Subcutaneous adipose tissue (tissue), 4 donors: ENCODE data around the gene NEU2. TPM values are rescaled to one million over a fixed set of nuclear protein-coding genes. Genes with fewer than 3 reads are reported as not detected.

Experiments
- total RNA-seq, 4 donors: library from RNA; depleted of rRNA; stranded (reverse); fragments of >200 nt; gene quantifications; one replicate each; pipeline ENCODE4 v1.1.0, GENCODE V29; 2016
- TF ChIP-seq, protein P1 (sequence below): fragments of 450-650 bp; IDR thresholded peaks from one replicate; pipeline ENCODE4 v1.5.1; 2016; ENCODE audit warnings: low read depth, mild to moderate bottlenecking, control low read depth, antibody characterized with exemption, moderate library complexity

NEU2 gene
- total RNA-seq, 4 donors from 2014 or later = not detected

DNA sequence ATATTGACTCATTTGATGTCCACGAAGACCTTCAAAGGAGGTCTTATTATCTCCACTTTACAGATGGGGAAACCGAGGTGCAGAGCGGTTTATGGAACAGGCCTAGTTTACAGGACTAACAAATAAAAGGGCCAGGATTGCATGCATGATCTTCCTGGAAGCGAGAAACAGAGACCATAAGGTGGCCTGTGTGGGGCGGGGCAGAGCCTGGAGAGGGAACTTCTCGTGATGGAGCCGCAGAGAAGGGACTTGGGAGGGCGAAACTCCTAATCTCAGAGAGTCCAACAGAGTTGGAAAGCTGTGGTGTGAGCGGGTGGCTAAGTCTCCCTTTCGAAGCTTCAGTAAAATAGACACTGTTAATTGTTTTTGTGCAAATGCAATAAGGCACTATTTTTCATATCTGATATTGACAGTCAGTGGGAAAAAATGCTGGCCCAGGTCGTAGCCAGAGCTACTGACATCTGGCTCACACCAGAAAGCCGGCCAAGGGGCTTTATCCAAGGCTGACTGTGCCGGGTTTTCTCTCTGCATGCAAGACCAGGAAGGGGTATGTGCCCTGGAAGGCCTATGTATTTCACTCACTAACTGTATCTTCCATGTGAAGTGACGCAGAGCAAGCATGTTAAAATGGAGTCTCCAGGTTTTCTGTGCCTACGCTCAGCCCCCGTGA is 32.2 kb downstream of the NEU2 start:
- TF ChIP-seq, protein P1, sequence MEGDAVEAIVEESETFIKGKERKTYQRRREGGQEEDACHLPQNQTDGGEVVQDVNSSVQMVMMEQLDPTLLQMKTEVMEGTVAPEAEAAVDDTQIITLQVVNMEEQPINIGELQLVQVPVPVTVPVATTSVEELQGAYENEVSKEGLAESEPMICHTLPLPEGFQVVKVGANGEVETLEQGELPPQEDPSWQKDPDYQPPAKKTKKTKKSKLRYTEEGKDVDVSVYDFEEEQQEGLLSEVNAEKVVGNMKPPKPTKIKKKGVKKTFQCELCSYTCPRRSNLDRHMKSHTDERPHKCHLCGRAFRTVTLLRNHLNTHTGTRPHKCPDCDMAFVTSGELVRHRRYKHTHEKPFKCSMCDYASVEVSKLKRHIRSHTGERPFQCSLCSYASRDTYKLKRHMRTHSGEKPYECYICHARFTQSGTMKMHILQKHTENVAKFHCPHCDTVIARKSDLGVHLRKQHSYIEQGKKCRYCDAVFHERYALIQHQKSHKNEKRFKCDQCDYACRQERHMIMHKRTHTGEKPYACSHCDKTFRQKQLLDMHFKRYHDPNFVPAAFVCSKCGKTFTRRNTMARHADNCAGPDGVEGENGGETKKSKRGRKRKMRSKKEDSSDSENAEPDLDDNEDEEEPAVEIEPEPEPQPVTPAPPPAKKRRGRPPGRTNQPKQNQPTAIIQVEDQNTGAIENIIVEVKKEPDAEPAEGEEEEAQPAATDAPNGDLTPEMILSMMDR = no peak

DNA sequence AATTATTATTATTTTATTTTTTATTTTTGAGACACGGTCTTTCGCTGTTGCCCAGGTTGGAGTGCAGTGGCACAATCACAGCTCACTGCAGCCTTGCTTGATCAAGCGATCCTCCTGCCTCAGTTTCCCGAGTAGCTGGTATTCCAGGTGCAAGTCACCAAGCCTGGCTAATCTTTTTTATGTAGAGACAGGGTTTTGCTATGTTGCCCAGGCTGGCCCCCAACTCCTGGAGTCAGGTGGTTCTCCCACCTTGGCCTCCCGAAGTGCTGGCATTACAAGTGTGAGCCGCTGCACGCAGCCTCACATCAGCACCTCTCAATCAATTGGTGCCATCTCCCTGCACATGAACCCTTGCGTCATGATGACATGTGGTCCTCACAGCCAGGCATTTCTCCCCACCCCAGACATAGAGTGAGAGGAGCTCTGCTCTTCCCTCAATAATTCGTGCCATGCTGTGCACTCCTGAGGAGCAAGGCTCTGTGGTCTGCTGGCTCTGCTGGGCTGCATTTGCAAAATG is 33.5 kb downstream of the NEU2 start:
- TF ChIP-seq, protein P1 = no peak

DNA sequence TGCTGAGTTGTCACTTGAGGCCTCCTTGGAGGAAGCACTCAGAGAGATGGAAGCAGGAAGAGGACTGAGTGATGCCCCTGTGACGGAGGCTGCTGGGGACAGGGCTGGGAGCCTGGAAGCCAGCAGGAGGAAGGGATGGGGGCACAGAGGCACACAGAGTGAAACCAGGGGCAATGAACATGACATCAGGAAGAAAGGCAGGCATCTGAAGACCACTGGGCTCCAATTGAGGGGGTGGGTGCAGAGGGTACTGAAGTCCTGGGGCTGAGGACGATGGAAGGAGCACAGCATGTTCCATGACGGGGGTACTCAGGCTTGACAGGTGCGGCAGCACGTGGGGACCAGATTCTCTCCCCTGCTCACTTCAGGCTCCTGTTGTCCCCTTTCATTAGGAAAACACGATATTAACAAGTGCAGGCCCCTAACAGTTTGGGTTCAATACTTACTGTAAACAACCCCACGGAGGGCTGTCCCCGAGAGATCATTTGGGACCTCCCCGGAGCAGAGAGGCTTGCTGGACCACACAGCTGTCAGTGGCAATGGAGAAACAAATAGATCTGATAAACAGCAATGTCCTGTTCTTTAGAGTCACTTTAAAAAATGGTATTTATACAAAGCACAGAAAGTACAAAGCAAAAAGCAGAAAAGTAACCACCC is 36.4 kb downstream of the NEU2 start:
- TF ChIP-seq, protein P1 = no peak

DNA sequence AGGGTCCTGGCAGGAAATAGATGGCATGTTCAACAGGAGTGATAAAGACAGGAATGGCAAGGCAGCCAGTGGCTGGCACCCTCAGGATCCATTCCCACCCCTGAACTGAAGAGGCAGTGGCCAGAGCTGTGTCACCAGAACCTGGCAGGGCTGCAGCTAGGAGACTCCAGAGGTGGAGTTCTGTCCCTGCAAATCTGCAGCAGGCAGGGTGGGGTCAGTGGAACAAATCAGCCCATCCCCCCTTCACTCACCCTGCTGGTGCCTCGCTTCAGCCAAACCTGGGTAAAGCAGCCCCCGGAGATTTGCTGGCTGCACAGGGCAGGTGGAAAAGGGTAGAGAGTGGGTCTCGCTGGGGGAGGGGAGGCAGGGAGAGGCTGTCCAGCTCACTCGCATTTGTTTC is 40.4 kb downstream of the NEU2 start:
- TF ChIP-seq, protein P1 = no peak

DNA sequence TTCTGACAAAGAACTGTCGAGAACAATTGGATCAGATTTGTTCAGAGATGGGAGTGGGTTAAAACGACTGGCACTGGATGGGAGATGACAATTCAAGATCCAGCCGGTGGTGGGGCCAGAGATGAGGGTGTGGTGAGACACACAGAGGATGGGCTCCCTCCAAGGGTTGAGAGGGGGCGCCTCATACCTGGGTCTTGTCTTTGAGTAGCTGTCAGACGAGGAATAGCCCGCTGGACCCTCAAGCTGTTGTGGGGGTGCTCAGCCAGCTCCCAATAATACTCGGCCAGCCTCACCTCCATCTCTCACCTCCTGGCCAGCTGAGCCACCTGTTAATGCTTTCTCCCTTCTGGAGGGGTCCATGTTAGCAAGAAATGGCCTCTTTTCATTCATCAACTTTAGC is 41.6 kb downstream of the NEU2 start:
- TF ChIP-seq, protein P1 = no peak

DNA sequence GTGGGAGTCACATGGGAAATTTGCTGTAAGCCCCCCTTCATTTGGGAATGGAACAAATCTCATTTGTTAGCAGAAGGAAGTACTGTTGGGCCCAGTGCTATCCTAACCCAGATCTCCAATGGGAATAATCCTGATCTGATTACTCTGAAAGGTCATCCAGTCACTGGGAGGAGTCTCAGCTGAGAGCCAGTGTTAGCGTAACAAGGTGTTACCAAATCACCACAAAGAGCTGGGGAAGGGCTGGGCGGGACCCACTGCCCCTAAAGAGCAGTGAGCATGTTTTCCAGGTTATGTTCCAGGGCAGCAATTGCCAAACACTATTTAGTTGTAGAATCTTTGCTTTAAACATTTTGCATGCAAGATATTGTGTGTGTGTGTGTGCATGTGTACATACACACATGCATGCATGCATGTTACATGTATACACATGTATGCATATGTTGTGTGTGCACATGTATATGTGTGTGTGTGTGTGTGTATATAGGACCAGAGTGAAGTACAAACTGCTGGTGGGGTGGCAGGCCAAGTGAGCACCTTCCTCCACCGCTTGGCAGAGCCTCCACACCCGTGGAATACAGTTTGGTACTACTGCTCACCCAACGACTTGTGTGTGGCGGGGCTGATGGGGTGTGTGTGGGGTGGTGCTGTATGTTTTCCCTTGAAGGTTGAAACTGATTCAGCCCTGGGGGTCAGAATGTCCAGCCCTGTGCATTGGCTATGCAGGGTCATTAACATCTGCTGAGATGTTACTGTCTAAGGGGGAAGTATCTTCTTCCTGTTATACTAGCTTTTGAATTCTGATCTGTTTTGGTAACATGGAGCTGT is 42.9 kb downstream of the NEU2 start:
- TF ChIP-seq, protein P1 = no peak

DNA sequence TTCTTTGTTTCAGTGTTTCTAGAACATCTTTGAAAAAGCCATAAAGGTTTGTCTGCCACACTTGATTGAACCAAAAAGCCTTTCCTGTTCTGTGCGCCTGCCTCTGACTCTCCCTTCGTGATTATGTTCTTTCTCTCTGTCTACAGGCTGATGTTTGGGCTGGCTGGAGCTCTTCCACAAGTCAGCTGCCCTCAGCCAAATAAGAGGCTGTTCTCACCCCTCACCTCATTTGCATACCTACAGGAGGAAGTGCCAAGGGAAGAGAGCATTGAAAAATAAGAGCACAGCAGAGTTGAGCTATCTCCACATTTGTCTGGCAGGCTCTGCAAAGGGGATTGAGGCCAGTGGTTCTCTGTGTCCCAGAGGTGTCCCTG is 43.5 kb downstream of the NEU2 start:
- TF ChIP-seq, protein P1 = no peak
